Body of pancreas (tissue), 4 donors: ENCODE data around the gene COL6A1. TPM values are rescaled to one million over a fixed set of nuclear protein-coding genes. Genes with fewer than 3 reads are reported as not detected.

Source experiments
- ATAC-seq: fragments of 150-250 bp; one replicate; pipeline ENCODE4 v1.9.1; 2016
- DNase-seq, 4 donors: peaks; one replicate each; pipeline ENCODE4 v3.0.0-alpha.2; 2019
- H3K27ac ChIP-seq, 4 donors: fragments of 200-600 bp; sonication (generic); 1 replicate in 3 of 4; 2 replicates in 1 of 4; pipeline versions ENCODE4 v1.5.1 to v1.6.1; 2016 to 2019; ENCODE audit warnings: mild to moderate bottlenecking in 1 of 4, mixed read lengths in 1 of 4, moderate library complexity in 1 of 4
- H3K27me3 ChIP-seq, 2 donors: fragments of 200-600 bp; sonication (generic); one replicate each; pipeline ENCODE4 v1.6.0; 2016; ENCODE audit warnings: mild to moderate bottlenecking in 1 of 2
- H3K36me3 ChIP-seq, 2 donors: fragments of 200-600 bp; sonication (generic); replicated peaks in 1 of 2; 2 replicates each; pipeline ENCODE4 v1.5.1; 2016; ENCODE audit warnings: low read depth in 2 of 2; ENCODE audit not compliant: insufficient read depth in 1 of 2
- H3K4me1 ChIP-seq: fragments of 200-600 bp; sonication (generic); one replicate; pipeline ENCODE4 v1.6.0; 2016
- H3K4me3 ChIP-seq, 2 donors: fragments of 200-600 bp; sonication (generic); 1 replicate in 1 of 2; 2 replicates in 1 of 2; pipeline ENCODE4 v1.5.1; 2016 to 2019
- H3K9me3 ChIP-seq, 3 donors: fragments of 200-600 bp; sonication (generic); 1 replicate in 2 of 3; 2 replicates in 1 of 3; pipeline ENCODE4 v1.5.1; 2016
- CTCF ChIP-seq, 7 experiments: fragments of 450-650 bp in 4 of 7; fragments of 200-600 bp in 3 of 7; sonication (generic) in 3 of 7; IDR thresholded peaks; one replicate each; pipeline ENCODE4 v1.5.1; 2016 to 2019; ENCODE audit warnings: antibody characterized with exemption in 7 of 7
- POLR2A ChIP-seq, 3 donors: fragments of 450-650 bp; IDR thresholded peaks; one replicate each; pipeline ENCODE4 v1.6.1; 2016; ENCODE audit warnings: antibody characterized with exemption in 3 of 3, mild to moderate bottlenecking in 2 of 3
- WGBS, 2 donors: methylation state at CpG; one replicate each; pipeline ENCODE4 v1.1.5; 2017; 5-methylcytosine and 5-hydroxymethylcytosine counted together
- intact Hi-C: fragments of 100-400 bp; cut with DNase I; formaldehyde crosslinking; loops from one replicate; pipeline ENCODE4 v1.15.1; 2023
- total RNA-seq, 2 donors: library from RNA; depleted of rRNA; stranded (reverse); fragments of >200 nt; gene quantifications; one replicate each; pipeline ENCODE4 v1.1.0, GENCODE V29; 2016

The COL6A1 gene, protein sequence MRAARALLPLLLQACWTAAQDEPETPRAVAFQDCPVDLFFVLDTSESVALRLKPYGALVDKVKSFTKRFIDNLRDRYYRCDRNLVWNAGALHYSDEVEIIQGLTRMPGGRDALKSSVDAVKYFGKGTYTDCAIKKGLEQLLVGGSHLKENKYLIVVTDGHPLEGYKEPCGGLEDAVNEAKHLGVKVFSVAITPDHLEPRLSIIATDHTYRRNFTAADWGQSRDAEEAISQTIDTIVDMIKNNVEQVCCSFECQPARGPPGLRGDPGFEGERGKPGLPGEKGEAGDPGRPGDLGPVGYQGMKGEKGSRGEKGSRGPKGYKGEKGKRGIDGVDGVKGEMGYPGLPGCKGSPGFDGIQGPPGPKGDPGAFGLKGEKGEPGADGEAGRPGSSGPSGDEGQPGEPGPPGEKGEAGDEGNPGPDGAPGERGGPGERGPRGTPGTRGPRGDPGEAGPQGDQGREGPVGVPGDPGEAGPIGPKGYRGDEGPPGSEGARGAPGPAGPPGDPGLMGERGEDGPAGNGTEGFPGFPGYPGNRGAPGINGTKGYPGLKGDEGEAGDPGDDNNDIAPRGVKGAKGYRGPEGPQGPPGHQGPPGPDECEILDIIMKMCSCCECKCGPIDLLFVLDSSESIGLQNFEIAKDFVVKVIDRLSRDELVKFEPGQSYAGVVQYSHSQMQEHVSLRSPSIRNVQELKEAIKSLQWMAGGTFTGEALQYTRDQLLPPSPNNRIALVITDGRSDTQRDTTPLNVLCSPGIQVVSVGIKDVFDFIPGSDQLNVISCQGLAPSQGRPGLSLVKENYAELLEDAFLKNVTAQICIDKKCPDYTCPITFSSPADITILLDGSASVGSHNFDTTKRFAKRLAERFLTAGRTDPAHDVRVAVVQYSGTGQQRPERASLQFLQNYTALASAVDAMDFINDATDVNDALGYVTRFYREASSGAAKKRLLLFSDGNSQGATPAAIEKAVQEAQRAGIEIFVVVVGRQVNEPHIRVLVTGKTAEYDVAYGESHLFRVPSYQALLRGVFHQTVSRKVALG
- total RNA-seq: 100 to 1,000 TPM; 112 to 314 TPM

DNA sequence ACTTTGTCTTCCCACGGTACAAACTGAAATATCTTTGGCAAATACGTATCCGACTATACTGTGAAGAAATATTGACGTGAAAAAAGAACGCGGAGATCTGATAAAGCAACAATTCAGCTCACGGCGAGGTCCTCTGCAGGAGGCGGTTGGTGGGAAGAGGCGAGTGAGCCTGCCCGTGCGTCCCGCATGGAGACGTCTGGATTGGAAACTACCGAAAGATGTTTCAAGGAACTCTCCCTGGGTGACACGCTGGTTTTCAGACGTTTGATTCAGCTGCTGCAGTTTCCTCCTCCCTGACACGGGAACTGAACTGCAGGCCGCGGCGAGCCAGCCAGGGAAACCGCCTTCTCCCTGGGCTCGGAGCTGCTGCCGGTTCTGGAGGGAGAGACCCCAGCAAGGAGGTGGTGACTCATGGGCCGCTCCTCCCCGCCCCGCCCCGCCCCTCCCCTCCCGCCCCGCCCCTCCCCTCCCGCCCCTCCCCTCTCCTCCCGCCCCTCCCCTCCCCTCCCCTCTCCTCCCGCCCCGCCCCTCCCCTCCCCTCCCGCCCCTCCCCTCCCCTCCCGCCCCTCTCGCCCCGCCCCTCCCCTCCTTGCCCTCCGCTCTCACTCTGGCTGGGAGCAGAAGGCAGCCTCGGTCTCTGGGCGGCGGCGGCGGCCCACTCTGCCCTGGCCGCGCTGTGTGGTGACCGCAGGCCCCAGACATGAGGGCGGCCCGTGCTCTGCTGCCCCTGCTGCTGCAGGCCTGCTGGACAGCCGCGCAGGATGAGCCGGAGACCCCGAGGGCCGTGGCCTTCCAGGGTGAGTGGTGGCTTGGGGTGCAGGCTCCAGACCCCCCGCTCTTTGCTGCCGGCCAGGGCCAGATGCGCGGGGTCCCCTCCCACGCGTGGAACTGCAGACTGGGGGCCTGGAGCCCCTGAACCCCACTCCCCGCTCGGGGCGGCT is at the start of gene COL6A1:
COL6A1 (plus strand) TSS at position 620 of the 941 bp plus-strand sequence; CDS start at position 701, 81 bp downstream.
- 0 to 1% methylated on average over 14 to 47 of the region's 63 CpGs for WGBS, 2 donors
- Histone ChIP-seq H3K27ac (peak within 1 kb of the TSS; percentile 32 to 63 (median 57)), H3K4me3 (peak within 1 kb of the TSS; percentile 54 to 58), H3K27me3 (no peaks in the 10 kb centered on the region), H3K9me3 (no peaks in the 10 kb centered on the region), H3K36me3 (no peaks in the 10 kb centered on the region), H3K4me1 (peaks cover 24% of the 10 kb centered on the region)
- DNase-seq (peak; percentile 71 to 82 (median 78)), ATAC-seq (peak; percentile 77)
- TF ChIP-seq CTCF (IDR thresholded peaks at IDR 0.05): no peak
- peak in 2 of 3 donors; percentile 59 to 63 for TF ChIP-seq POLR2A (IDR thresholded peaks at IDR 0.05)
- intact Hi-C loops: no loop called here

DNA sequence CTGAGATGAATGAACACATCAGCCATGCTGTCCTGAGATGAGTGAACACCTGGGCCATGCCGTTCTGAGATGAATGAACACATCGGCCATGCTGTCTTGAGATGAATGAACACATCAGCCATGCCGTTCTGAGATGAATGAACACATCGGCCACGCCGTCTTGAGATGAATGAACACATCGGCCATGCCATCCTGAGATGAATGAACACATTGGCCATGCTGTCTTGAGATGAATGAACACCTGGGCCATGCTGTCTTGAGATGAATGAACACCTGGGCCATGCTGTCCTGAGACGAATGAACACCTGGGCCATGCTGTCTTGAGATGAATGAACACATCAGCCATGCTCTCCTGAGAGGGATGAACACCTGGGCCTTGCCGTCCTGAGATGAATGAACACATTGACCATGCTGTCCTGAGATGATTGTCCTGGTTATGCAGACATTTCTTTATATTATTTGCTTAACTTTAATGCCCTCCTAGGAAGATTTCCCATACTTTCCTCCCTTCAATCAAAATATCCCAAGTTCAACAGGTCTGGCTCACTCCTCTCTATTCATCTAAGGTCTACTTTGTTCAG is 48.6 kb upstream of the COL6A1 start:
- 62 to 65% methylated on average over 8 to 9 of the region's 9 CpGs for WGBS, 2 donors
- no peak for DNase-seq

DNA sequence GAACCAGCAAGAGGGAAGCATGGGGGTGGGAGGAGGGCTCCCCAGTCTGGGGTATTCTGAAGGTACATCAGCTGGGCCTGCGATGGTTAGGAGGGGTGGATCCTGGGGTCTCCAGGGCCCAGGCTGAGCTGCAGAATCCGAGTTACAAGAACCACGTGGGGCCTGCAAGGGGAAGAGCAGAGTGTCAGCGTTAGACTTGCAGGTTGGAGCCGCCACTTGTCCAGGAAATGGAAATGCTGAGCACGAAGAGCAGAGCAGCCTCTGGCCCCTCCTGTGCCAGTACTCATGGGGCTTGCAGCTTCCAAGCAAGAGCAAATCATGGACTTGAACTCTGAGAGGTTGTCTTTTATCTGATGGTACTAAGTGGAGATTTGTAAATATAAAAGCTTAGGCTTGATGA is 47.5 kb upstream of the COL6A1 start:
- H3K9me3 ChIP-seq: no peaks in the 10 kb centered on the region
- ATAC-seq (no peak), DNase-seq (no peak)
- WGBS, 2 donors: 72 to 73% methylated on average over 2 to 6 of the region's 6 CpGs
- intact Hi-C loops: no loop called here
- H3K36me3 ChIP-seq: no peaks in the 10 kb centered on the region
- no peak overlapping the region for H3K4me3 ChIP-seq
- TF ChIP-seq CTCF (IDR thresholded peaks at IDR 0.05): no peak
- TF ChIP-seq POLR2A (IDR thresholded peaks at IDR 0.05): no peak
- no peaks in the 10 kb centered on the region for H3K4me1 ChIP-seq
- no peak overlapping the region for H3K27ac ChIP-seq
- H3K27me3 ChIP-seq: no peaks in the 10 kb centered on the region

More for the DNA sequence above, 48.6 kb upstream of the COL6A1 start:
- H3K9me3 ChIP-seq: no peaks in the 10 kb centered on the region
- no peaks in the 10 kb centered on the region for H3K36me3 ChIP-seq
- no peak overlapping the region for H3K27ac ChIP-seq
- no peaks in the 10 kb centered on the region for H3K27me3 ChIP-seq
- intact Hi-C loops: no loop called here
- H3K4me1 ChIP-seq: no peaks in the 10 kb centered on the region
- ATAC-seq: no peak
- no peak for TF ChIP-seq CTCF (IDR thresholded peaks at IDR 0.05)
- TF ChIP-seq POLR2A (IDR thresholded peaks at IDR 0.05): no peak
- H3K4me3 ChIP-seq: no peak overlapping the region

- 80 to 93% methylated on average over 3 of the region's 3 CpGs for WGBS, 2 donors
- no peak for TF ChIP-seq POLR2A (IDR thresholded peaks at IDR 0.05)
- Histone ChIP-seq H3K4me3 (no peak overlapping the region), H3K27ac (no peak overlapping the region), H3K36me3 (no peaks in the 10 kb centered on the region), H3K9me3 (no peaks in the 10 kb centered on the region), H3K27me3 (no peaks in the 10 kb centered on the region), H3K4me1 (no peaks in the 10 kb centered on the region)
- DNase-seq (no peak), ATAC-seq (no peak)
- intact Hi-C loops: no loop called here
Measured at GRCh38 chr21:45934554-45934953, 47.0 kb upstream of the COL6A1 start.
